Panc1 (cell line): ENCODE measurements around the gene NFATC2IP. TPM values are rescaled to one million over a fixed set of nuclear protein-coding genes. Genes with fewer than 3 reads are reported as not detected.

Experiments used
- ATAC-seq: fragments of 200-7000 bp; cut with Tn5 transposase; 2 replicates; pipeline ENCODE4 v1.9.1; 2020; ENCODE audit warnings: mild to moderate bottlenecking, moderate library complexity
- BruUV-seq: library from RNA; stranded (reverse); fragments of 400-500 nt; replicated peaks from 2 replicates; lab custom pipeline; 2021; lab: Mats Ljungman, UMichigan
- CTCF ChIA-PET: fragments of 300-600 bp; sonication (Branson Sonifier 250); formaldehyde crosslinking; loops from one replicate; lab custom pipeline; 2022; ENCODE audit warnings: antibody characterized with exemption; lab: Charles Lee
- POLR2A ChIA-PET: fragments of 300-600 bp; sonication (Branson Sonifier 250); formaldehyde crosslinking; loops from one replicate; lab custom pipeline; 2022; ENCODE audit warnings: antibody characterized with exemption; lab: Charles Lee
- DNase-seq: peaks from one replicate; pipeline ENCODE4 v3.0.0-alpha.2; 2010; ENCODE audit warnings: low read depth, low spot score
- H3K27ac ChIP-seq: 2 replicates; pipeline ENCODE4 v1.5.1; 2011; ENCODE audit warnings: mild to moderate bottlenecking, low read length, inconsistent platforms
- H3K27me3 ChIP-seq: fragments of 200-500 bp; sonication (Bioruptor generic); 2 replicates; pipeline ENCODE4 v1.6.0; 2014; ENCODE audit warnings: low read length, inconsistent platforms; ENCODE audit not compliant: control insufficient read depth, insufficient read depth
- H3K36me3 ChIP-seq: fragments of 200-500 bp; sonication (Bioruptor generic); 2 replicates; pipeline ENCODE4 v1.5.1; 2014; ENCODE audit warnings: inconsistent platforms, mild to moderate bottlenecking, low read length, moderate library complexity; ENCODE audit not compliant: control insufficient read depth, insufficient read depth
- H3K4me1 ChIP-seq: 2 replicates; pipeline ENCODE4 v1.5.1; 2011; ENCODE audit warnings: inconsistent platforms, mild to moderate bottlenecking, low read length, moderate library complexity; ENCODE audit not compliant: control insufficient read depth, insufficient read depth
- H3K4me3 ChIP-seq, 2 experiments: 2 replicates each; pipeline ENCODE4 v1.5.1; 2011 to 2012; ENCODE audit warnings: low read depth in 2 of 2, low read length in 2 of 2, mild to moderate bottlenecking in 2 of 2, inconsistent platforms in 1 of 2, moderate library complexity in 1 of 2
- H3K9me3 ChIP-seq: fragments of 200-500 bp; sonication (Bioruptor generic); 2 replicates; pipeline ENCODE4 v1.5.1; 2014; ENCODE audit warnings: low read depth, mild to moderate bottlenecking, inconsistent platforms, low read length, moderate library complexity; ENCODE audit not compliant: control insufficient read depth, insufficient read depth
- CTCF ChIP-seq: fragments of 450-650 bp; IDR thresholded peaks from 2 replicates; pipeline ENCODE4 v1.5.1; 2017; ENCODE audit warnings: mild to moderate bottlenecking
- POLR2AphosphoS5 ChIP-seq: IDR thresholded peaks from 2 replicates; pipeline ENCODE4 v1.6.1; 2012; ENCODE audit warnings: mild to moderate bottlenecking, low read depth, low read length, moderate library complexity
- REST ChIP-seq, 2 experiments: IDR thresholded peaks; 2 replicates each; pipeline ENCODE4 v1.6.1; 2011 to 2012; ENCODE audit warnings: low read depth in 2 of 2, control low read depth in 1 of 2, low read length in 1 of 2, mild to moderate bottlenecking in 1 of 2, moderate library complexity in 1 of 2; ENCODE audit not compliant: insufficient read depth in 1 of 2
- SIN3A ChIP-seq: IDR thresholded peaks from 2 replicates; pipeline ENCODE4 v1.6.1; 2012; ENCODE audit warnings: low read depth, mild to moderate bottlenecking, low read length, moderate library complexity, borderline replicate concordance; ENCODE audit not compliant: insufficient read depth
- TCF7L2 ChIP-seq: IDR thresholded peaks from 2 replicates; pipeline ENCODE4 v1.6.1; 2011; ENCODE audit warnings: mild to moderate bottlenecking, low read depth, low read length, inconsistent platforms
- in situ Hi-C: cut with HindIII; loops from 2 replicates; pipeline ENCODE4 v1.10.0; 2016; ENCODE audit warnings: low sequenced_read_pairs, low pct_unique_long_range_greater_than_20kb
- intact Hi-C: fragments of 100-400 bp; cut with micrococcal nuclease; formaldehyde crosslinking; loops from one replicate; pipeline ENCODE4 v1.10.0; 2022; ENCODE audit not compliant: unreplicated experiment
- total RNA-seq: library from RNA; stranded (reverse); gene quantifications from one replicate; pipeline ENCODE4 v1.2.1, GENCODE V29; 2021; ENCODE audit not compliant: unreplicated experiment

The NFATC2IP gene
- total RNA-seq, 1 experiment from 2014 or later: 47.3 TPM

DNA sequence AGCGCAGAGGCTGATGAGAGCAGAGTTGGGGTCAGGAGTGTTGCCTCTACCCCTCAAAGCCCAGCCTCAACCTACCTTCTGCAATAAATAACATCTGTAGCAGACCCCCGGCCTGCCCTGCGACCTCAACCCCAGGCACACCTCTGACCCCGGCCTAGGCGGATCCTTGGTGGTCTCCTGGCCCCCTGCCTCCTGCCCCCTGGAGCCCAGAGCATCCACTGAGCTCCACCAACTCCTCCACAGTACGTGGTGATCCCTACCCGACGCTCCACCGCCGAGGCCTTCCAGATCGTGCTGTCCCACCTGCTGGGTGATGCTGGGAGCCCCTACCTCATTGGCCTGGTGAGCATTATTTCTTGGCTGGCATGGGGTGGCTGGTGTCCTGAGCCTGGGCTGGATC lies 32.2 kb downstream of the NFATC2IP start:
- intact Hi-C loops: no loop called here
- POLR2A ChIA-PET: no interaction called here
- CTCF ChIA-PET: interaction anchor here (0.6 kb wide), 1 partner anchor 15 kb away, joined by 3 read pairs; no protein-coding TSS in a partner anchor

GRCh38 chr16:28983644-28984043 lies 32.9 kb downstream of the NFATC2IP start:
- H3K27ac ChIP-seq: no peak overlapping the region
- no peaks in the 10 kb centered on the region for H3K36me3 ChIP-seq
- no peaks in the 10 kb centered on the region for H3K9me3 ChIP-seq
- BruUV-seq: no TSS peak
- ChIA-PET POLR2A (no interaction called here), CTCF (interaction anchor here (0.6 kb wide), 1 partner anchor 134 kb away, joined by 4 read pairs; no protein-coding TSS in a partner anchor)
- H3K4me1 ChIP-seq: no peaks in the 10 kb centered on the region
- no peak for DNase-seq
- intact Hi-C loops (no loop called here), in situ Hi-C loops (no loop called here)
- ATAC-seq: no peak
- TF ChIP-seq SIN3A (no peak), POLR2AphosphoS5 (no peak), TCF7L2 (no peak), REST (IDR thresholded peaks at IDR 0.05; ENCODE audit: insufficient read depth in 1 of 2, low read depth in 2 of 2, low read length in 1 of 2) (no peak), CTCF (no peak)
- H3K27me3 ChIP-seq: no peaks in the 10 kb centered on the region
- no peak overlapping the region for H3K4me3 ChIP-seq

More for the DNA sequence above, 32.2 kb downstream of the NFATC2IP start:
- Histone ChIP-seq H3K4me3 (no peak overlapping the region), H3K4me1 (no peaks in the 10 kb centered on the region), H3K27ac (no peak overlapping the region), H3K27me3 (no peaks in the 10 kb centered on the region), H3K36me3 (no peaks in the 10 kb centered on the region), H3K9me3 (no peaks in the 10 kb centered on the region)
- no peak for TF ChIP-seq CTCF
- no peak for TF ChIP-seq TCF7L2
- no peak for TF ChIP-seq POLR2AphosphoS5
- no peak for TF ChIP-seq SIN3A
- TF ChIP-seq REST (IDR thresholded peaks at IDR 0.05; ENCODE audit: insufficient read depth in 1 of 2, low read depth in 2 of 2, low read length in 1 of 2): no peak
- in situ Hi-C loops: no loop called here
- no TSS peak for BruUV-seq
- no peak for DNase-seq
- ATAC-seq: no peak
